ENCODE measurements around the gene LRCH4.
A peak's percentile ranks its signal among the peaks of the same experiment; 100 is the strongest.

LRCH4 gene

GRCh38 chr7:100620239-100620638 lies 34.3 kb upstream of the LRCH4 start:
- no peaks in the 10 kb centered on the region for H3K27me3 ChIP-seq (ENCODE audit: control insufficient read depth, insufficient read depth, low read length)
- no peaks in the 10 kb centered on the region for H3K36me3 ChIP-seq (ENCODE audit: control insufficient read depth, low read depth, low read length)

DNA sequence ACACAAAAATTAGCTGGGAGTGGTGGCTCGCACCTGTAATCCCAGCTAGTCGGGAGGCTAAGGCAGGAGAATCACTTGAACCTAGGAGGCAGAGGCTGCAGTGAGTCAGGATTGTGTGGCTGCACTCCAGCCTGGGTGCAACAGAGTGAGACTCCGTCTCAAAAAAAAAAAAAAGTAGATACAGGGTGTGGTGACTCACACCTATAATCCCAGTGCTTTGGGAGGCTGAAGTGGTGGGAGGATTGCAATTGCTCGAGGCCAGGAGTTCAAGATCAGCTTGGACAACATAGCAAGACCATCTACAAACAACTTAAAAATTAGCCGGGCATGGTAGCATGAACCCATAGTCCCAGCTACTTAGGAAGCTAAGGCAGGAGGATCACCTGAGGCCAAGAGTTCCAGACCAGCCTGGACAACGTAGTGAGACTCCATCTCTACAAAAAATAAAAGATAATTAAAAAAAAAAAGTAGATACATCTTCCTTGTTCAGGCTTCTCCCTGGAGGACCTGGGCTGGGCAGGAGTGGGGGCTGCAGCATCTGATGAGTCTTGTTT lies 28.5 kb upstream of the LRCH4 start:
- no peak overlapping the region for H3K9ac ChIP-seq (ENCODE audit: low read length)
- H3K27ac ChIP-seq (ENCODE audit: low read length), result no peak overlapping the region
- H3K9me3 ChIP-seq (ENCODE audit: control insufficient read depth, low read depth, low read length), result no peaks in the 10 kb centered on the region
- H3K4me1 ChIP-seq (ENCODE audit: control insufficient read depth, low read depth, low read length), result no peaks in the 10 kb centered on the region
- H3K4me3 ChIP-seq (ENCODE audit: low read length), result no peak overlapping the region
- H3K27me3 ChIP-seq (ENCODE audit: control insufficient read depth, insufficient read depth, low read length), result no peaks in the 10 kb centered on the region
- no peaks in the 10 kb centered on the region for H3K36me3 ChIP-seq (ENCODE audit: control insufficient read depth, low read depth, low read length)

More at GRCh38 chr7:100620239-100620638, 34.3 kb upstream of the LRCH4 start:
- no peak overlapping the region for H3K27ac ChIP-seq (ENCODE audit: low read length)
- no peak overlapping the region for H3K9ac ChIP-seq (ENCODE audit: low read length)
- H3K4me3 ChIP-seq (ENCODE audit: low read length), result no peak overlapping the region
- H3K4me1 ChIP-seq (ENCODE audit: control insufficient read depth, low read depth, low read length), result no peaks in the 10 kb centered on the region
- H3K9me3 ChIP-seq (ENCODE audit: control insufficient read depth, low read depth, low read length), result no peaks in the 10 kb centered on the region

- H3K27me3 ChIP-seq (ENCODE audit: control insufficient read depth, insufficient read depth, low read length), result no peaks in the 10 kb centered on the region
- no peak overlapping the region for H3K27ac ChIP-seq (ENCODE audit: low read length)
- H3K4me1 ChIP-seq (ENCODE audit: control insufficient read depth, low read depth, low read length), result no peaks in the 10 kb centered on the region
- H3K9ac ChIP-seq (ENCODE audit: low read length), result no peak overlapping the region
- H3K36me3 ChIP-seq (ENCODE audit: control insufficient read depth, low read depth, low read length), result no peaks in the 10 kb centered on the region
- H3K9me3 ChIP-seq (ENCODE audit: control insufficient read depth, low read depth, low read length), result no peaks in the 10 kb centered on the region
- no peak overlapping the region for H3K4me3 ChIP-seq (ENCODE audit: low read length)
Measured at GRCh38 chr7:100613412-100614175, 27.7 kb upstream of the LRCH4 start.

DNA sequence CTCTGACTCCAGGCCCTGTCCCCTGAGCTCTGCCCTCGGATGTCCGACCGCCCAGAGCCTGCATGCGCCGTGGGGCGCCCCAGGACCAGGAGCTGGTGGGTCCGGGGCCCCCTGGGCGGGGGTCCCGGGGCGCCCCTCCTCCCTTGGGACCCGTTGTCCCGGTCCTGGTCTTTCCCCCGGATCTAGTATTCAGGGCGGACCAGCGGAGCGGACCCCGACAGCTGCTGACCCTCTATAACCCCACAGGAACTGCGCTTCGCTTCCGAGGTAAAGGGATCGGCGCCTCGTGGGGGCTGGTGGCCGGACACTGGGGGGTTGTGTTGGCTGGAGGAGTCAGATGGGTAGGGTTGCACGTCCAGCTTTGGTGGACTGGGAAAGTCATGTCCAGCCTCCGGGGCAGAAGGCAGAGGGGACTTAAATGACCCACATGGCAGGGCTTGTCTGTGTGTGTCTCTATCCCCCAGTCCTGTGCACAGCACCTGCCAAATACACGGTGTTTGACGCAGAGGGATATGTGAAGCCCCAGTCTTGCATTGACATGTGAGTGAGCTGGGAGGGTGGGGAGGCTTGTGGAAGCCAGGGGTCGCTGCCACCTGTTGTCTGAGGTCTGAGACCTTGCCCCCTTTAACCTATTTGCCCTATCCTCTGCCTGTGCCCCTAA lies 26.9 kb upstream of the LRCH4 start:
- Histone ChIP-seq H3K27ac (ENCODE audit: low read length) (no peak overlapping the region), H3K4me3 (ENCODE audit: low read length) (peak overlapping the region; percentile 83), H3K9ac (ENCODE audit: low read length) (peak overlapping the region; percentile 17), H3K4me1 (ENCODE audit: control insufficient read depth, low read depth, low read length) (no peaks in the 10 kb centered on the region), H3K27me3 (ENCODE audit: control insufficient read depth, insufficient read depth, low read length) (no peaks in the 10 kb centered on the region), H3K36me3 (ENCODE audit: control insufficient read depth, low read depth, low read length) (no peaks in the 10 kb centered on the region), H3K9me3 (ENCODE audit: control insufficient read depth, low read depth, low read length) (no peaks in the 10 kb centered on the region)

DNA sequence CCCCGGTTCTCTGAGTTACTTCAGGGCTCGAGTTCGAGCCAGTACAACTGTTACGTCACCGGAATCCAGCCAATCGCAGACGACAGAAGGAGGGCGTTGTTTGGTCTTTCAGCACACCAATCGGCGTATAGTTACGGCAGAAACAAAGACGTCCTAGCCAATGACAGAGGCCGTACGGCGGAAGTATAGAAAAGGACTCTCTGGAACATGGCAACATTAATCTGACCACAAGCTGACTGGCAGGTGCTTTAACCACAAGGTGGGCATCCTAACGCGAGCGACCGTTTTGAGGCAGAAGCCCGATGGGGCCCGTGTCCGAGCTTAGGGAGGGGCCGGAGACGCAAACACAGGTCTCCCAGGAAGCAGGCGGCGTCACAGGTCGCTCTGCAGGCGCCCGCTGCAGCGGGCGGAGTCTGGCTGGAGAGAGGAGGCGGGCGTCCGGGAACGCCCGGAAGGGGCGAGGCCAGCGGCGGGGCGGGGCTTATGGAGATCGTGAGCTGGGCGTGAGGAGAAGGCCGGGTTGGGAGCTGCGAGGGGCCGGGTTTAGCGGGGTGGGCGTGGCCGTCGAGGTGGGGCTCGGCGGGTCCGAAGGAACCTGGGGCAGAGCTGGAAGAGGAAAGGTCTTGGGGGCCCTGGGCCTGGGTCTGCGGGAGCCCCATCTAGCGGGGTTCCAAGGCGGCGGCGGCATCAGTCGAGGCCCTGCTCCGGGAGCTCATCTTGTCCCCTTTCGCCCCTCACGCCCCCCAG lies 26.2 kb upstream of the LRCH4 start, which contains the start of gene MOSPD3:
TSS of gene MOSPD3 (plus strand) at position 558 of the 747 bp plus-strand sequence. CDS start 252 bp downstream, outside the sequence.
- no peaks in the 10 kb centered on the region for H3K4me1 ChIP-seq (ENCODE audit: control insufficient read depth, low read depth, low read length)
- H3K27me3 ChIP-seq (ENCODE audit: control insufficient read depth, insufficient read depth, low read length), result no peaks in the 10 kb centered on the region
- peak within 1 kb of the TSS; percentile 83 for H3K4me3 ChIP-seq (ENCODE audit: low read length)
- H3K9ac ChIP-seq (ENCODE audit: low read length), result peak within 1 kb of the TSS; percentile 80
- no peaks in the 10 kb centered on the region for H3K36me3 ChIP-seq (ENCODE audit: control insufficient read depth, low read depth, low read length)
- H3K27ac ChIP-seq (ENCODE audit: low read length), result peak within 1 kb of the TSS; percentile 95
- no peaks in the 10 kb centered on the region for H3K9me3 ChIP-seq (ENCODE audit: control insufficient read depth, low read depth, low read length)

GRCh38 chr7:100609958-100610357 lies 24.0 kb upstream of the LRCH4 start:
- no peak overlapping the region for H3K9ac ChIP-seq (ENCODE audit: low read length)
- peaks cover 18% of the 10 kb centered on the region for H3K27me3 ChIP-seq (ENCODE audit: control insufficient read depth, insufficient read depth, low read length)
- peaks cover 5% of the 10 kb centered on the region for H3K4me1 ChIP-seq (ENCODE audit: control insufficient read depth, low read depth, low read length)
- no peaks in the 10 kb centered on the region for H3K9me3 ChIP-seq (ENCODE audit: control insufficient read depth, low read depth, low read length)
- H3K36me3 ChIP-seq (ENCODE audit: control insufficient read depth, low read depth, low read length), result no peaks in the 10 kb centered on the region
- no peak overlapping the region for H3K4me3 ChIP-seq (ENCODE audit: low read length)
- no peak overlapping the region for H3K27ac ChIP-seq (ENCODE audit: low read length)

GRCh38 chr7:100607111-100607510 lies 21.2 kb upstream of the LRCH4 start:
- peaks cover 19% of the 10 kb centered on the region for H3K4me1 ChIP-seq (ENCODE audit: control insufficient read depth, low read depth, low read length)

DNA sequence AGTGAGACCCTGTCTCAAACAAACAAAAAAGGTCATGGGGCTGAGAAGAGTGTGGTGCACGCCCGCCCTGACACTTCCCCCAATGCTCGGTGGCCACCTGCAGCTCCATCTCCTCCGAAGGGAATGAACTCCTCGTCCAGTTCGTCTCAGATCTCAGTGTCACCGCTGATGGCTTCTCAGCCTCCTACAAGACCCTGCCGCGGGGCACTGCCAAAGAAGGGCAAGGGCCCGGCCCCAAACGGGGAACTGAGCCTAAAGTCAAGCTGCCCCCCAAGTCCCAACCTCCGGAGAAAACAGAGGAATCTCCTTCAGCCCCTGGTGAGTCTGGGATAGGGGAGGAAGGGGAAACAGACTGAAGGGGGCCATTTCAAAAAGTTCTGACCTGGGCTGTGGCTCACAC lies 20.4 kb upstream of the LRCH4 start:
- Histone ChIP-seq H3K4me1 (ENCODE audit: control insufficient read depth, low read depth, low read length) (peaks cover 22% of the 10 kb centered on the region), H3K36me3 (ENCODE audit: control insufficient read depth, low read depth, low read length) (no peaks in the 10 kb centered on the region), H3K27me3 (ENCODE audit: control insufficient read depth, insufficient read depth, low read length) (peaks cover 20% of the 10 kb centered on the region), H3K27ac (ENCODE audit: low read length) (no peak overlapping the region), H3K4me3 (ENCODE audit: low read length) (no peak overlapping the region), H3K9ac (ENCODE audit: low read length) (no peak overlapping the region), H3K9me3 (ENCODE audit: control insufficient read depth, low read depth, low read length) (no peaks in the 10 kb centered on the region)

More at GRCh38 chr7:100607111-100607510, 21.2 kb upstream of the LRCH4 start:
- no peaks in the 10 kb centered on the region for H3K9me3 ChIP-seq (ENCODE audit: control insufficient read depth, low read depth, low read length)
- H3K27ac ChIP-seq (ENCODE audit: low read length), result no peak overlapping the region
- no peaks in the 10 kb centered on the region for H3K36me3 ChIP-seq (ENCODE audit: control insufficient read depth, low read depth, low read length)
- no peak overlapping the region for H3K9ac ChIP-seq (ENCODE audit: low read length)
- peaks cover 20% of the 10 kb centered on the region for H3K27me3 ChIP-seq (ENCODE audit: control insufficient read depth, insufficient read depth, low read length)
- no peak overlapping the region for H3K4me3 ChIP-seq (ENCODE audit: low read length)

GRCh38 chr7:100604976-100605911 lies 19.3 kb upstream of the LRCH4 start:
- Histone ChIP-seq H3K9me3 (ENCODE audit: control insufficient read depth, low read depth, low read length) (no peaks in the 10 kb centered on the region), H3K27ac (ENCODE audit: low read length) (no peak overlapping the region), H3K27me3 (ENCODE audit: control insufficient read depth, insufficient read depth, low read length) (peaks cover 20% of the 10 kb centered on the region), H3K36me3 (ENCODE audit: control insufficient read depth, low read depth, low read length) (no peaks in the 10 kb centered on the region), H3K9ac (ENCODE audit: low read length) (no peak overlapping the region), H3K4me1 (ENCODE audit: control insufficient read depth, low read depth, low read length) (peaks cover 22% of the 10 kb centered on the region), H3K4me3 (ENCODE audit: low read length) (peak overlapping the region; percentile 71)

DNA sequence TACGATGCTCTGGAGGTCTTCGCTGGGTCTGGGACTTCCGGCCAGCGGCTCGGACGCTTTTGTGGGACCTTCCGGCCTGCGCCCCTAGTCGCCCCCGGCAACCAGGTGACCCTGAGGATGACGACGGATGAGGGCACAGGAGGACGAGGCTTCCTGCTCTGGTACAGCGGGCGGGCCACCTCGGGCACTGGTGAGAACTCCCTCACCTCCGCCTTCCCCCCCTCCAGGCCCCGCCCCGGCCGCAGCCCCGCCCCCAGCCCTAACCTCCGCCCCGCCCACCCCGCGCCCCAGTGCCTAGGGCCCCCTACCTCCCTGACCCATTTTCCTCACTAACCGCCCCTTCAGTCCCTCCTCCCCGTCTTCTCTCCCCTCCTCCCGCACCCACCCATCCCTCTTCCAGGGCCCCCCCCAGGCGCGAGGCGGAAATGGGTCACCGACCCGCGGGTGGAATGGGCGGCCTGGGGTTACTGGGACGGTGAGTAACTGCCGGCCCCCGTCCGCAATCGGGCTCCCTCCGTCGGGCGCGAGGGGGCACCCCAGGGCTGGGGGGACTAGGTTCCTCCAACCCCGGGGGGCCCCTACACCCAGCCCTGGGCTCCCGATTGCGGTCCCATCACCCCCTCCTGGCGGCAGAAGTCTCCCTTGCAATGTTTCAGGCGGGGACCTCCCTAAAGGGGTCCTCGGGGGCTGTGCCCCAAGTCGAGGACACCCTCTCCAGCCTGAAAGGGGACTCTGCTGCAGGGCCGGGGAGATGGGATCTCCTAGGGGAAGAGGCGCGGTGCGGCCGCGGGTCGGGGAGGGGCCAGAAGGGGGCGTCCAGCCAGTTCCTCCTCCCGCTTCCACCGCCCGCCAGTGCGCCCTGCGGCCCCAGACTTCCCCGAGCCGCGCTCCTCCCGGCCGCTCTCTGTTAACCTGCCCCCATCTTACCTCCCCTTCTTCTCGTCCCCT lies 18.4 kb upstream of the LRCH4 start:
- H3K4me3 ChIP-seq (ENCODE audit: low read length), result peak overlapping the region; percentile 71
- H3K4me1 ChIP-seq (ENCODE audit: control insufficient read depth, low read depth, low read length), result peaks cover 22% of the 10 kb centered on the region
- no peak overlapping the region for H3K27ac ChIP-seq (ENCODE audit: low read length)
- no peaks in the 10 kb centered on the region for H3K36me3 ChIP-seq (ENCODE audit: control insufficient read depth, low read depth, low read length)
- peaks cover 20% of the 10 kb centered on the region for H3K27me3 ChIP-seq (ENCODE audit: control insufficient read depth, insufficient read depth, low read length)
- no peaks in the 10 kb centered on the region for H3K9me3 ChIP-seq (ENCODE audit: control insufficient read depth, low read depth, low read length)
- peak overlapping the region; percentile 55 for H3K9ac ChIP-seq (ENCODE audit: low read length)

All from iPS-18a (cell line).